OCI-M2 (cell line): ENCODE data around the gene INTS11.

Experiments used
- DNase-seq: peaks from one replicate; lab custom pipeline; 2025; ENCODE audit not compliant: unreplicated experiment; lab: John Stamatoyannopoulos, UW

The INTS11 gene

DNA sequence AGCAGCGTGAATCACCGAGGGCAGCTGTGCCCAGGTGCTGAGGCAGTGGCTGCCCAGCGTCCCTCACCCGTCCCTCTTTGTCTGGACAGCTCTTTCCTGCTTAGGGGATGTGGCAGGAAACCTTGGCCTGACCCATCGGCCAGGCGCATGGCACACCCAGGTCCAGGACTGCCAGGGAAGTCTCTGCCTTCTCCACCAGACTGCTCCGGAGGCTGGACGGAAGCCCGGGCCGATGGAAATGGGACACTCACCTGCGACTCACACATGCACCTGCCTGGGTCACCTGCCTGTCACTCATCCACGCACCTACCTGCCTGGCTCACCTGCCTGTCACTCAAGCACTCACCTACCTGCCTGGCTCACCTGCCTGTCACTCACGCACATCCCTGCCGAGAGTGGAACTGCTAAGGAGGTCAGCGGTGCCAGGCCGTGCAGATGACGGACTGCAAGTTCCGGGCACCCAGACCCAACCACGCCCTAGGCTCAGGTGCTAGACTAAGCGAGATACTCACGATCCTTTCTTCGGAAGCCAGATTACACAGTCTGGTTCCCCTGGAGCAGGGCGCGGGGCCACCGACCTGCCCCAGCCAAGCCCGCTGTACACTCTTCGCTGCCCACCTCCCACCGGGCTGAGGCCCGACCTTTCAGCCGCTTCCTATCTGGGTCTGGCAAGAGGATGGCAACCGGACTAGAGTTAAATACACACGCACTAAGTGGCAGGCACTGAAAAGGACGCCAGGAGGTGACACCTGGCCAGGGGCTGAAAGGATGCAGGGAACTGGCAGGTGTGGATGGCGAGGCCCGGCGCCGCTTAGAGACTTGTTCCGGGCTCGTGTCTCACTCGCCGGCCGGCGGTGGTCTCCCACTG is 51.9 kb downstream of the INTS11 start:
- no peak for DNase-seq

DNA sequence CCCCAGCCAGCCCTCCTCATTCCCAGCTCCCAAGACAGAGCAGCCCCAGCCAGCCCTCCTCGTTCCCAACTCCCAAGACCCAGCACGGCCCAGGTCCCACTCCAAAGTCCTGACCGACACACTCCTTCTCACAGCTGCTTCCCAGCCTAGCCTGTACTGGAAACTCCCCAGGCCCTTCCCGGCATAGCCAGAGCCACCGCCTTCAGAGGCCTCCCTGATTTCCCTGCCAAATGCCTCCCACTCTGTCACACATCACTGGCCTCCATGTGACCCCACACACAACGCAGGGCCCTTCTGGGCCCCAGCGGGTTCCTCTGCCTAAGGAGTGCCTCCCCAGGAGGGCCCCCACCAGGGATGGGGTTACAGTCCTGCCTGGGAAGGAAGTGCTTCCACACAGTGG is 53.6 kb downstream of the INTS11 start:
- DNase-seq, result no peak

DNA sequence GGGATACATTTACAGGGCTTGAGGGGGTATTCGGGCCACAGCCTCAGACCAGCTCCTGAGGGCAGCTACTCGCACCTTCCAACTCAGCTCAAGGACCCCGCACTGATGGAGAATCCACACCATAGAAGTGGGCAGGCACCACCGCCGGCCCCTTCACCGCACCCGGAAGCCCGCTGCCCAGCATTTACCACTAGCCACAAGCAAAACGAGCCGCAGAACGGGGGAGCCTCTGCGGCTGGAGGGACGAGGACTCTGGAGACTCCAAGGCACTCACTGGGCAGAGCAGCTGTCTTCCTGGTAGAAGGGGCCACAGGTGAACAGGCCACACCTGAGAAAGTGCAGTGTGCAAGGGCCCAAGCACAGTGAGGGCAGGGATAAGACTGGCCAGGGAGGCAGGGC is 56.2 kb downstream of the INTS11 start:
- DNase-seq, result no peak

DNA sequence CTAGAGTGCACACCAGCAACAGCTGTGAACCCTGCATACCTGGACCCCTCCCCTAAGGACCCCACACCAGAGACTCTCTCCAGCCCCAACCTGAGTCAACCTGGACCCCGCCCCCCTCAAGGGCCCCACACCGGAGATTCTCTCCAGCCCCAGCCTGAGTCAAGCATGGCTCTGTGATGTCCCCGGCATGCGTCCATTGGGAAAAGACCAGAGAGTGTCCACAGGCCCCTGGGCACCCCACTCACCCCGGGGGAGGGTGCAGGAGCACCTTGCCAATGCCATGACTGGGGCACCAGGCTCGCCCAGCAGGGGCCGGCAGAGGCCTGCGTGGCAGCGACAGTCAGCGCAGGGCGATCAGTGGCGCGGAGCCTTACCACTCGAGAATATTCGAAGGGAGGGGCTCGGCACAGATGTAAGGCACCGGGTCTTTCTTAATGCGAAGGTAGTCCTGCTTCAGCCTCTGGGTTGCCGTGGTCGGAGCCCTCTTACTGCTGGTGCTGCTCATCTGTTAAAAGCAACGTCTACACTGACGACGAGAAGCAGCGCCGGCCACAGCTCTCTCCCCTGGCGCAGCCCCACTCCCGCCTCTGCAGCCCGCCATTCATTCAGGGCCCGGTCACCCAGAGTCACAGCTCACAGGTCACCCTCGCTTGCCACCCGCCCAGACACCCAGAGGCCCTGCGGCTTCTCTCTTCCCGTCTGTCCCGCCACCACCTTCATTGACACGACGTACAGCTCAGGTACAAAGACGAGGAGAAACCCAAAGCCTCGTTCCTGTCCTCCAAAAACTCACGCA is 56.8 kb downstream of the INTS11 start:
- no peak for DNase-seq

- DNase-seq, result no peak
Observed at GRCh38 chr1:1264868-1265272, 59.6 kb downstream of the INTS11 start.

- no peak for DNase-seq
Observed at GRCh38 chr1:1264026-1264425, 60.4 kb downstream of the INTS11 start.

GRCh38 chr1:1262758-1263157 is 61.7 kb downstream of the INTS11 start:
- no peak for DNase-seq

DNA sequence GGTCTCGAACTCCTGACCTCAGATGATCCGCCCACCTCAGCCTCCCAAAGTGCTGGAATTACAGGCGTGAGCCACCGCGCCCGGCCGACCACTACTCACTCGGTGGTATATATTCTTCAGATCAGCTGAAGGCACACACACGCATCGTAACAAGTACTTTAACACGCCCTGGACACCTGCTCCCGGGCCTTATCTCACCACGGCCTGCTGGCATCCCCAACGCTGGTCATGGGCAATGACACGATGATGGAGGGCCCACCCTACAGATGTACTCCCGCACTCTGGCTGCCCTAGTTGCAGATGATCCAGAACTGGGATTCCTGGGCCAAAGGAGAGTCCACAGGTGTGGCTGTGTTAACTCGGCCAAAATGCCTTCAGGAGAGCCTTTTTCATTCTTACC is 62.4 kb downstream of the INTS11 start:
- DNase-seq, result no peak
